HFF-Myc (cell line): ENCODE results near the gene CCDC192.

Source experiments
- DNase-seq: peaks from one replicate; pipeline ENCODE4 v3.0.0-alpha.2; 2011; ENCODE audit warnings: low read depth; ENCODE audit errors: extremely low read depth
- H3K4me3 ChIP-seq: replicated peaks from 2 replicates; pipeline ENCODE4 v1.5.1; 2011; ENCODE audit warnings: low read depth, mild to moderate bottlenecking, control low read depth, low read length
- CTCF ChIP-seq: IDR thresholded peaks from 2 replicates; pipeline ENCODE4 v1.5.1; 2012; ENCODE audit warnings: mild to moderate bottlenecking, low read depth, low read length, control low read depth; ENCODE audit errors: missing control alignments

CCDC192 gene

DNA sequence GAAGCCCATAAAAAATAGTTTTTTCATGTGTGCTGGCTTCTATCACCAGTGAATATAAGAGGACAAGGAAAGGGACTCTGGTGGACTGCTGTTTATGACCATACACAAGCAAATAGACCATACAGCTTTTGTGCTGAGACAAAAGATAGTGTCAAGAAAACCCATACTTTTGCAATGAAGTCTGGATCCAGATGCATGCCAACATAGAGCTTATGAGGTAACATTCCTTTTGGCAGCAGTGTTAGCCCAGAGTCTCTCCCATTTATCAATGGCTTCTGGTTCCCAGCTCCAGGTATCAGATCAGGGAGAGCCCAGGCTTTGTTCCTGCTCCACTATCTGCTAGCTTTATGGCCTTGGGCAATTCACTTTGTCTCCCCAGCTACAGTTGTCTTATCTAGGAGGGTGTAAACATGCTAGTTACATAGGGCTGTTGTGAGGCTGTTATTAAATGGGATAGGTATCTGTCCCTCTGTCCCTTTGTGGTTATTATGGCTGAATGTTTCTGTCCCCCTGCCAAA is 55.6 kb downstream of the CCDC192 start:
- no peak overlapping the region for H3K4me3 ChIP-seq
- TF ChIP-seq CTCF: no peak
- DNase-seq: no peak

DNA sequence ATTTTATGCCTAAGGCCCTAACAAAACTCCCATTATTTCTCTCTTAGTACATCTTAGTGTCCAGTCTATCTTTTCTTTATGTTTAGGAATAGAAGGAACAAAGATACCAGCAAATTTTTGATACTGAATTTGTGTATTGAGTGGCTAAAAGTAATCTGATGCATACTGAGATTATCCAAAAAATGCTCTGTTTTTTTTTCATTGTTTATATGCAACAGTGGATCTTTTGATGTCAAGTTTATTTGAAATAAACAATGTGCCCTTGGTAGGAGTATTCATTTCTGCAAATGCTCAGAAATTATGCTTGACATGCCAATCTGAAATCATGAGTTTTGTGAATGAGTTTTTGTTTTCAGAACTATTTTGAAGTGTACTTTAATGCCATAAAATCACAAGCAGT is 58.7 kb downstream of the CCDC192 start:
- DNase-seq: no peak
- H3K4me3 ChIP-seq: no peak overlapping the region
- no peak for TF ChIP-seq CTCF

- TF ChIP-seq CTCF: no peak
Measured at GRCh38 chr5:127762412-127762811, 59.2 kb downstream of the CCDC192 start.

DNA sequence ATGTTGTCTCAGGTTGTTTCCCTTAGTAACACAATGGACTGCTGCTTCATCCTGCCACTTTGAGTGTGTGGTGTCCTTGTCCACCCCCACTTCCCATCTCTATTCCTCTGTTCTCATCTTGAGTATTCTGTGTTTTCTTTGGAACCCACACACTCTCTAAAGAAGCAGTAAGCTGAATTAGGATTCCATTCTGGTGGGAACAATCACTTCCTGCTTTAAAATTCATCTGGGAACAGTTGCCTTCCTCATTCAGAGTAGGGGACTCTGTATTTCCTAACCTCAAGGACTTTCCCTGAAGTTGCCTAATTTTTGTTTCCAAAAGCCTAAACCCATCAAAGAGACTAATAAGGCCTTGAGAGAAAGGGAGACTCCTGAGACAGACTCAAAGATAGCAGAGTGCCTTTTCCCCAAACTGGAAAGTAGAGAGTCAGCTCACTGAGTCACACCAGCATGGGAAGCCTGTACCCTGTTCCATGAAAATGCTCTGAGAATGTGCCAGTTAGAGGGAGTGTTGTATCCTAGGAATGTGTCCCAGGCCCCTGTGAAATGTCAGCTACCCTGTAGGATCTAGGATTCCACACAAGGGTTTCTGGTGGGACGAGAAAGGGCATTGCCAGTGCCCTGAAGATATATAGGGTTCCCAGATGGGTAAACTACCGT is 63.6 kb downstream of the CCDC192 start:
- H3K4me3 ChIP-seq: no peak overlapping the region
- TF ChIP-seq CTCF: no peak
- DNase-seq: no peak

More at GRCh38 chr5:127762412-127762811, 59.2 kb downstream of the CCDC192 start:
- no peak for DNase-seq
- H3K4me3 ChIP-seq: no peak overlapping the region

GRCh38 chr5:127769386-127769785 is 66.2 kb downstream of the CCDC192 start:
- no peak for DNase-seq
- TF ChIP-seq CTCF: no peak
- H3K4me3 ChIP-seq: no peak overlapping the region

GRCh38 chr5:127770272-127770671 is 67.1 kb downstream of the CCDC192 start:
- TF ChIP-seq CTCF: no peak
- DNase-seq: no peak
- no peak overlapping the region for H3K4me3 ChIP-seq

DNA sequence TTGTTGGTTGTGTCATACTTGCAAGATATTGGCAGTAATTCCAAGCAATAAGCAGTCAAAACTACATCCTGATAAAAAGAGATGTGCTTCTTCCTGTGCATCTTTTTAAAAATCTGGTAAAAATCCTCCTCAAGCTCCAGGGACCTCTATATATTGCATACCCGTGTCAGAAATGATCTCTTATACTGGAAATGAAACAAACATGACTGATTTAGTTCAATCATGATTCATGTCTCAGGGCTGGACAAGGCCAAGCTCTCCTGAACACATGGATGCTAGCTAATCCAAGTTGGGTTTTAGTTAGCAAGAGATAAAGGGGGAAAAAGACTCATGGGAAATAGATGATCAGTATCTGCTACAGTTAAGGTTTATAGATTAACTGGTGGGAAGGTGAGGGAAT is 69.3 kb downstream of the CCDC192 start:
- no peak for DNase-seq

More for the DNA sequence above, 69.3 kb downstream of the CCDC192 start:
- H3K4me3 ChIP-seq: no peak overlapping the region
- TF ChIP-seq CTCF: no peak
